ENCODE measurements around the gene RLBP1. TPM values are rescaled to one million over a fixed set of nuclear protein-coding genes. Genes with fewer than 3 reads are reported as not detected.

The RLBP1 gene
- total and polyA plus RNA-seq, 2 of the 13 experiments (the other 11 are each of a cell fraction or from before 2014, with no cell fraction given), result 0.07 TPM; not detected in 1

- TF ChIP-seq ZBED4 (CRISPR knock-in tag; IDR thresholded peaks at IDR 0.05; ENCODE audit: borderline replicate concordance), result no peak
- TF ChIP-seq AKNA (CRISPR knock-in tag; IDR thresholded peaks at IDR 0.05; ENCODE audit: borderline replicate concordance), result no peak
- TF ChIP-seq STAT5B (CRISPR knock-in tag; IDR thresholded peaks at IDR 0.05), result no peak
- no peak for TF ChIP-seq RXRA (CRISPR knock-in tag; IDR thresholded peaks at IDR 0.05)
- TF ChIP-seq ZHX2 (IDR thresholded peaks at IDR 0.05; ENCODE audit: low read depth), result no peak
- TF ChIP-seq ZHX2 (CRISPR knock-in tag; IDR thresholded peaks at IDR 0.05; ENCODE audit: borderline replicate concordance), result no peak
- TF ChIP-seq KAT7 (CRISPR knock-in tag; IDR thresholded peaks at IDR 0.05; ENCODE audit: borderline replicate concordance), result no peak
- no peak for TF ChIP-seq ELF1 (CRISPR knock-in tag; IDR thresholded peaks at IDR 0.05)
- TF ChIP-seq ZKSCAN1 (IDR thresholded peaks at IDR 0.05; ENCODE audit: low read length), result no peak
- TF ChIP-seq ADNP (CRISPR knock-in tag; IDR thresholded peaks at IDR 0.05), result no peak
- TF ChIP-seq TRIM22 (IDR thresholded peaks at IDR 0.05), result no peak
Observed at GRCh38 chr15:89203705-89204273, 17.6 kb downstream of the RLBP1 start (continued).

Measured in HepG2 (cell line).